Activated naive CD4-positive, alpha-beta T cell treated with anti-CD3 and anti-CD28 coated beads, Interleukin-2, amount 10 ng/mL, durations not matched to agents 7 days and 5 days (primary cell): ENCODE measurements around the gene PLET1.

Experiments used
- CTCF ChIA-PET: fragments of 350-600 bp; sonication (Branson Sonifier 250); formaldehyde crosslinking; loops from one replicate; lab custom pipeline; 2021; ENCODE audit warnings: antibody characterized with exemption; lab: Charles Lee
- DNase-seq: peaks from one replicate; pipeline ENCODE4 v3.0.0-alpha.2; 2020
- H3K27ac Mint-ChIP-seq: one replicate; pipeline ENCODE4 v1.8.0; 2021; ENCODE audit warnings: mild to moderate bottlenecking, moderate library complexity, mixed read lengths
- H3K27me3 Mint-ChIP-seq: one replicate; pipeline ENCODE4 v1.8.0; 2021; ENCODE audit warnings: mild to moderate bottlenecking, mixed read lengths
- H3K36me3 Mint-ChIP-seq: one replicate; pipeline ENCODE4 v1.8.0; 2021; ENCODE audit warnings: mixed read lengths
- H3K4me1 Mint-ChIP-seq: one replicate; pipeline ENCODE4 v1.8.0; 2021; ENCODE audit warnings: mixed read lengths
- H3K4me3 Mint-ChIP-seq: one replicate; pipeline ENCODE4 v1.8.0; 2021; ENCODE audit warnings: mild to moderate bottlenecking, moderate library complexity, mixed read lengths
- H3K9me3 Mint-ChIP-seq: one replicate; pipeline ENCODE4 v1.8.0; 2021; ENCODE audit warnings: mixed read lengths

PLET1 gene

GRCh38 chr11:112293614-112294013, 33.0 kb upstream of the PLET1 start:
- Mint-ChIP-seq H3K36me3 (peaks cover 31% of the 10 kb centered on the region), H3K4me1 (peaks cover 63% of the 10 kb centered on the region), H3K27me3 (peaks cover 6% of the 10 kb centered on the region), H3K4me3 (no peak overlapping the region), H3K9me3 (peaks cover 4% of the 10 kb centered on the region), H3K27ac (no peak overlapping the region)
- CTCF ChIA-PET = interaction anchor here (1.0 to 1.9 kb wide), 4 partner anchors 10 to 262 kb away, joined by 3 to 9 read pairs (median 4); no protein-coding TSS in a partner anchor
- no peak for DNase-seq

GRCh38 chr11:112292785-112293407, 32.2 kb upstream of the PLET1 start:
- Mint-ChIP-seq H3K27me3 (peaks cover 6% of the 10 kb centered on the region), H3K4me3 (no peak overlapping the region), H3K9me3 (peaks cover 4% of the 10 kb centered on the region), H3K4me1 (peaks cover 59% of the 10 kb centered on the region), H3K36me3 (peaks cover 29% of the 10 kb centered on the region), H3K27ac (no peak overlapping the region)
- CTCF ChIA-PET = interaction anchor here (1.3 to 1.6 kb wide), 2 partner anchors 12 to 161 kb away, joined by 3 to 6 read pairs; no protein-coding TSS in a partner anchor
- DNase-seq = no peak

- Mint-ChIP-seq H3K4me3 (no peak overlapping the region), H3K4me1 (peaks cover 51% of the 10 kb centered on the region), H3K27ac (no peak overlapping the region), H3K9me3 (peaks cover 4% of the 10 kb centered on the region), H3K27me3 (peaks cover 6% of the 10 kb centered on the region), H3K36me3 (peaks cover 28% of the 10 kb centered on the region)
- CTCF ChIA-PET = interaction anchor here (1.2 kb wide), 1 partner anchor 11 kb away, joined by 3 read pairs; no protein-coding TSS in a partner anchor
- no peak for DNase-seq
Observed at GRCh38 chr11:112292188-112292587, 31.5 kb upstream of the PLET1 start.

GRCh38 chr11:112291191-112291590, 30.5 kb upstream of the PLET1 start:
- CTCF ChIA-PET = interaction anchor here (1.2 kb wide), 1 partner anchor 10 kb away, joined by 3 read pairs; no protein-coding TSS in a partner anchor
- peak overlapping the region; percentile 22 for H3K4me3 Mint-ChIP-seq
- H3K27me3 Mint-ChIP-seq = peaks cover 6% of the 10 kb centered on the region
- peaks cover 4% of the 10 kb centered on the region for H3K9me3 Mint-ChIP-seq
- no peak overlapping the region for H3K27ac Mint-ChIP-seq
- no peak for DNase-seq
- peaks cover 42% of the 10 kb centered on the region for H3K4me1 Mint-ChIP-seq
- peaks cover 25% of the 10 kb centered on the region for H3K36me3 Mint-ChIP-seq

- H3K27me3 Mint-ChIP-seq = peaks cover 6% of the 10 kb centered on the region
- peak overlapping the region; percentile 63 for H3K4me3 Mint-ChIP-seq
- peaks cover 38% of the 10 kb centered on the region for H3K4me1 Mint-ChIP-seq
- CTCF ChIA-PET = no interaction called here
- H3K9me3 Mint-ChIP-seq = peaks cover 4% of the 10 kb centered on the region
- no peak for DNase-seq
- H3K36me3 Mint-ChIP-seq = peaks cover 21% of the 10 kb centered on the region
- no peak overlapping the region for H3K27ac Mint-ChIP-seq
Observed at GRCh38 chr11:112290493-112290850, 29.8 kb upstream of the PLET1 start.

- Mint-ChIP-seq H3K27ac (peak overlapping the region; percentile 56), H3K9me3 (peaks cover 4% of the 10 kb centered on the region), H3K36me3 (peaks cover 19% of the 10 kb centered on the region), H3K27me3 (peaks cover 6% of the 10 kb centered on the region), H3K4me1 (peaks cover 36% of the 10 kb centered on the region), H3K4me3 (peak overlapping the region; percentile 63)
- CTCF ChIA-PET = interaction anchor here (0.6 to 11.9 kb wide), 7 partner anchors 10 to 1000 kb away, joined by 3 to 302 read pairs (median 14); partner anchors contain the start of gene PTS
- DNase-seq = peak; percentile 89
Observed at GRCh38 chr11:112289588-112290492, 29.2 kb upstream of the PLET1 start.

- Mint-ChIP-seq H3K36me3 (peaks cover 12% of the 10 kb centered on the region), H3K27me3 (peaks cover 6% of the 10 kb centered on the region), H3K9me3 (peaks cover 4% of the 10 kb centered on the region), H3K27ac (no peak overlapping the region), H3K4me1 (peaks cover 32% of the 10 kb centered on the region), H3K4me3 (no peak overlapping the region)
- DNase-seq = no peak
- CTCF ChIA-PET = interaction anchor here (0.6 to 11.9 kb wide), 9 partner anchors 8 to 1002 kb away, joined by 3 to 302 read pairs (median 6); partner anchors contain the start of gene PTS
Observed at GRCh38 chr11:112288021-112288420, 27.4 kb upstream of the PLET1 start.

GRCh38 chr11:112285841-112286311, 25.2 kb upstream of the PLET1 start:
- DNase-seq = no peak
- no peaks in the 10 kb centered on the region for H3K9me3 Mint-ChIP-seq
- no peak overlapping the region for H3K4me3 Mint-ChIP-seq
- H3K27me3 Mint-ChIP-seq = peaks cover 6% of the 10 kb centered on the region
- H3K27ac Mint-ChIP-seq = no peak overlapping the region
- no peaks in the 10 kb centered on the region for H3K36me3 Mint-ChIP-seq
- peaks cover 36% of the 10 kb centered on the region for H3K4me1 Mint-ChIP-seq
- CTCF ChIA-PET = interaction anchor here (1.4 to 11.9 kb wide), 3 partner anchors 64 to 302 kb away, joined by 3 to 302 read pairs (median 26); partner anchors contain the start of gene PTS

- peaks cover 7% of the 10 kb centered on the region for H3K27me3 Mint-ChIP-seq
- CTCF ChIA-PET = interaction anchor here (0.9 to 11.9 kb wide), 9 partner anchors 10 to 1008 kb away, joined by 3 to 302 read pairs (median 3); partner anchors contain the start of gene PTS
- no peak overlapping the region for H3K27ac Mint-ChIP-seq
- H3K9me3 Mint-ChIP-seq = no peaks in the 10 kb centered on the region
- H3K36me3 Mint-ChIP-seq = no peaks in the 10 kb centered on the region
- H3K4me1 Mint-ChIP-seq = peaks cover 31% of the 10 kb centered on the region
- no peak for DNase-seq
- peak overlapping the region; percentile 53 for H3K4me3 Mint-ChIP-seq
Observed at GRCh38 chr11:112281726-112282125, 21.1 kb upstream of the PLET1 start.

- H3K4me3 Mint-ChIP-seq = peak overlapping the region; percentile 81
Observed at GRCh38 chr11:112280268-112281126, 19.8 kb upstream of the PLET1 start.

GRCh38 chr11:112279901-112280267, 19.2 kb upstream of the PLET1 start:
- H3K9me3 Mint-ChIP-seq = no peaks in the 10 kb centered on the region
- H3K4me3 Mint-ChIP-seq = peak overlapping the region; percentile 81
- H3K36me3 Mint-ChIP-seq = no peaks in the 10 kb centered on the region
- peak; percentile 78 for DNase-seq
- no peak overlapping the region for H3K27ac Mint-ChIP-seq
- CTCF ChIA-PET = interaction anchor here (0.5 to 11.9 kb wide), 37 partner anchors 9 to 1904 kb away, joined by 3 to 302 read pairs (median 4); partner anchors contain the start of genes ALG9 and PTS
- peaks cover 33% of the 10 kb centered on the region for H3K4me1 Mint-ChIP-seq
- H3K27me3 Mint-ChIP-seq = peaks cover 11% of the 10 kb centered on the region

More at GRCh38 chr11:112280268-112281126, 19.8 kb upstream of the PLET1 start:
- DNase-seq = peak; percentile 77
- Mint-ChIP-seq H3K9me3 (no peaks in the 10 kb centered on the region), H3K4me1 (peaks cover 33% of the 10 kb centered on the region), H3K27ac (peak overlapping the region; percentile 57), H3K36me3 (no peaks in the 10 kb centered on the region), H3K27me3 (peaks cover 7% of the 10 kb centered on the region)
- CTCF ChIA-PET = interaction anchor here (0.5 to 11.9 kb wide), 35 partner anchors 8 to 1009 kb away, joined by 3 to 302 read pairs (median 4); partner anchors contain the start of genes ALG9 and PTS

GRCh38 chr11:112278803-112279202, 18.1 kb upstream of the PLET1 start:
- Mint-ChIP-seq H3K9me3 (no peaks in the 10 kb centered on the region), H3K27me3 (peaks cover 15% of the 10 kb centered on the region), H3K36me3 (no peaks in the 10 kb centered on the region), H3K27ac (no peak overlapping the region), H3K4me3 (no peak overlapping the region), H3K4me1 (peaks cover 33% of the 10 kb centered on the region)
- CTCF ChIA-PET = interaction anchor here (1.4 to 11.9 kb wide), 4 partner anchors 8 to 166 kb away, joined by 10 to 302 read pairs (median 24); partner anchors contain the start of gene PTS
- no peak for DNase-seq

GRCh38 chr11:112277941-112278340, 17.3 kb upstream of the PLET1 start:
- Mint-ChIP-seq H3K4me1 (peaks cover 33% of the 10 kb centered on the region), H3K9me3 (no peaks in the 10 kb centered on the region), H3K36me3 (no peaks in the 10 kb centered on the region), H3K4me3 (no peak overlapping the region), H3K27me3 (peaks cover 15% of the 10 kb centered on the region), H3K27ac (no peak overlapping the region)
- CTCF ChIA-PET = interaction anchor here (0.6 to 11.9 kb wide), 2 partner anchors 56 to 82 kb away, joined by 5 to 302 read pairs; partner anchors contain the start of gene PTS
- no peak for DNase-seq
